ENCODE results near the gene B3GALT4.
"Not testable (repeated sequence)": the region's sequence is repeated elsewhere in the genome, so short reads cannot be mapped to it uniquely, and the experiment has no call there.

B3GALT4 gene

GRCh38 chr6:33276864-33277662 is at the start of gene B3GALT4:
TSS of gene B3GALT4 (plus strand) at chr6:33277123. CDS start at chr6:33277420, 297 bp downstream.
- no peak for DNase-seq

GRCh38 chr6:33235221-33235634 is 41.7 kb upstream of the B3GALT4 start:
- peak; percentile 48 for DNase-seq

- DNase-seq = no peak
Observed at GRCh38 chr6:33236328-33236727, 40.6 kb upstream of the B3GALT4 start.

GRCh38 chr6:33236852-33237251 is 40.1 kb upstream of the B3GALT4 start:
- DNase-seq = no peak

GRCh38 chr6:33237741-33238140 is 39.2 kb upstream of the B3GALT4 start:
- no peak for DNase-seq

- no peak for DNase-seq
Observed at GRCh38 chr6:33241968-33242367, 35.0 kb upstream of the B3GALT4 start.

- DNase-seq = no peak
Observed at GRCh38 chr6:33243476-33243875, 33.4 kb upstream of the B3GALT4 start.

GRCh38 chr6:33247977-33248642 is 28.8 kb upstream of the B3GALT4 start:
- DNase-seq = peak; percentile 40

GRCh38 chr6:33248643-33248931 is 28.3 kb upstream of the B3GALT4 start:
- DNase-seq = no peak

- peak; percentile 97 for DNase-seq
Observed at GRCh38 chr6:33248932-33249731, 27.8 kb upstream of the B3GALT4 start.

- DNase-seq = no peak
Observed at GRCh38 chr6:33249732-33250630, 26.9 kb upstream of the B3GALT4 start.

GRCh38 chr6:33250731-33251130 is 26.2 kb upstream of the B3GALT4 start:
- no peak for DNase-seq

GRCh38 chr6:33251395-33252012 is 25.4 kb upstream of the B3GALT4 start:
- DNase-seq = no peak

GRCh38 chr6:33252759-33253158 is 24.2 kb upstream of the B3GALT4 start:
- no peak for DNase-seq

GRCh38 chr6:33254591-33254990 is 22.3 kb upstream of the B3GALT4 start:
- no peak for DNase-seq

GRCh38 chr6:33259032-33259431 is 17.9 kb upstream of the B3GALT4 start:
- DNase-seq = no peak

- not testable (repeated sequence) for DNase-seq
Observed at GRCh38 chr6:33262490-33262889, 14.4 kb upstream of the B3GALT4 start.

- DNase-seq = no peak
Observed at GRCh38 chr6:33264015-33264414, 12.9 kb upstream of the B3GALT4 start.

- no peak for DNase-seq
Observed at GRCh38 chr6:33271117-33271467, 5.8 kb upstream of the B3GALT4 start.

- DNase-seq = peak; percentile 95
Observed at GRCh38 chr6:33271468-33272274, 5.3 kb upstream of the B3GALT4 start, which contains the start of the genes RPS18 and VPS52. TSS of gene RPS18 (plus strand) at chr6:33272075. CDS start at chr6:33272120, 45 bp downstream. TSS of gene VPS52 (minus strand) at chr6:33271876. CDS start at chr6:33271675, 201 bp downstream.

Measured in NCI-H1436 treated with DMSO at 0.1 percent for 48 hours (cell line).